HFFc6 (cell line): Measurements from ENCODE around the gene KRT16. TPM values are rescaled to one million over a fixed set of nuclear protein-coding genes. Genes with fewer than 3 reads are reported as not detected.

Source experiments
- DNase-seq: peaks from one replicate; pipeline ENCODE4 v3.0.0-alpha.2; 2018
- H3K27ac Mint-ChIP-seq: 2 replicates; pipeline ENCODE4 v1.8.0; 2020; ENCODE audit warnings: mild to moderate bottlenecking, mixed read lengths
- H3K27me3 Mint-ChIP-seq: 2 replicates; pipeline ENCODE4 v1.8.0; 2021; ENCODE audit warnings: mild to moderate bottlenecking, moderate library complexity, mixed read lengths; ENCODE audit not compliant: insufficient read depth
- H3K36me3 Mint-ChIP-seq: 2 replicates; pipeline ENCODE4 v1.8.0; 2021; ENCODE audit warnings: low read depth, mixed read lengths
- H3K4me1 Mint-ChIP-seq: 2 replicates; pipeline ENCODE4 v1.8.0; 2020; ENCODE audit warnings: low read depth, mixed read lengths
- H3K4me3 Mint-ChIP-seq: 2 replicates; pipeline ENCODE4 v1.8.0; 2020; ENCODE audit warnings: mild to moderate bottlenecking, moderate library complexity, mixed read lengths
- H3K9me3 Mint-ChIP-seq: 2 replicates; pipeline ENCODE4 v1.8.0; 2020; ENCODE audit warnings: mild to moderate bottlenecking, mixed read lengths
- CTCF ChIP-seq: fragments of 200-600 bp; sonication (generic); IDR thresholded peaks from 2 replicates; pipeline ENCODE4 v1.5.0; 2021; ENCODE audit warnings: antibody characterized with exemption, mild to moderate bottlenecking
- total RNA-seq, 6 experiments: library from RNA; stranded (reverse); fragmentation: NEBNext Ultra II Directional; extraction: Animal tissue kit (Norgen Biotek cat#: 25700); gene quantifications; 2 replicates in 1 of 6; 3 replicates in 5 of 6; pipeline ENCODE4 v1.2.3, GENCODE V29; 2021

The KRT16 gene
- total RNA-seq, 6 experiments from 2014 or later: 0.11 to 0.47 (median 0.17) TPM; not detected in 2

GRCh38 chr17:41653421-41653820, 40.9 kb upstream of the KRT16 start:
- Mint-ChIP-seq H3K27ac (no peak overlapping the region), H3K27me3 (peaks cover 4% of the 10 kb centered on the region), H3K9me3 (no peaks in the 10 kb centered on the region), H3K4me3 (no peak overlapping the region), H3K4me1 (peaks cover 6% of the 10 kb centered on the region), H3K36me3 (no peaks in the 10 kb centered on the region)
- DNase-seq: no peak
- no peak for TF ChIP-seq CTCF

GRCh38 chr17:41652461-41652970, 39.9 kb upstream of the KRT16 start:
- Mint-ChIP-seq H3K4me3 (no peak overlapping the region), H3K9me3 (no peaks in the 10 kb centered on the region), H3K36me3 (no peaks in the 10 kb centered on the region), H3K4me1 (peaks cover 14% of the 10 kb centered on the region), H3K27ac (no peak overlapping the region), H3K27me3 (peaks cover 4% of the 10 kb centered on the region)
- no peak for DNase-seq
- no peak for TF ChIP-seq CTCF

GRCh38 chr17:41651625-41652460, 39.3 kb upstream of the KRT16 start:
- Mint-ChIP-seq H3K9me3 (no peaks in the 10 kb centered on the region), H3K4me3 (no peak overlapping the region), H3K4me1 (peaks cover 14% of the 10 kb centered on the region), H3K27ac (no peak overlapping the region), H3K36me3 (no peaks in the 10 kb centered on the region), H3K27me3 (peaks cover 1% of the 10 kb centered on the region)
- no peak for DNase-seq
- TF ChIP-seq CTCF: no peak

GRCh38 chr17:41650794-41651624, 38.4 kb upstream of the KRT16 start:
- TF ChIP-seq CTCF: no peak
- H3K4me3 Mint-ChIP-seq: no peak overlapping the region
- peaks cover 16% of the 10 kb centered on the region for H3K4me1 Mint-ChIP-seq
- H3K9me3 Mint-ChIP-seq: no peaks in the 10 kb centered on the region
- no peaks in the 10 kb centered on the region for H3K36me3 Mint-ChIP-seq
- no peak for DNase-seq
- no peak overlapping the region for H3K27ac Mint-ChIP-seq
- peaks cover 1% of the 10 kb centered on the region for H3K27me3 Mint-ChIP-seq

- H3K9me3 Mint-ChIP-seq: no peaks in the 10 kb centered on the region
- H3K4me3 Mint-ChIP-seq: no peak overlapping the region
- H3K36me3 Mint-ChIP-seq: no peaks in the 10 kb centered on the region
- no peak for TF ChIP-seq CTCF
- DNase-seq: no peak
- peaks cover 24% of the 10 kb centered on the region for H3K4me1 Mint-ChIP-seq
- H3K27ac Mint-ChIP-seq: no peak overlapping the region
- H3K27me3 Mint-ChIP-seq: no peaks in the 10 kb centered on the region; the same call in none of the 2 replicates
These were observed 37.5 kb upstream of the KRT16 start for GRCh38 chr17:41649923-41650519.
